Heart right ventricle (tissue), 16 donors: ENCODE measurements around the gene RPTN. TPM values are rescaled to one million over a fixed set of nuclear protein-coding genes. Genes with fewer than 3 reads are reported as not detected.

ENCODE experiments used
- ATAC-seq, 8 donors: fragments of 200-7000 bp; cut with Tn5 transposase; one replicate each; pipeline ENCODE4 v1.9.1; 2020; ENCODE audit warnings: mild to moderate bottlenecking in 8 of 8, moderate library complexity in 8 of 8, moderate number of reproducible peaks in 1 of 8
- DNase-seq, 2 donors: peaks; one replicate each; pipeline ENCODE4 v3.0.0-alpha.2; 2020
- H3K27ac ChIP-seq, 10 donors: fragments of 200-600 bp; sonication (generic) in 2 of 10; one replicate each; pipeline versions ENCODE4 v1.5.0 to v1.8.0; 2020 to 2022; ENCODE audit warnings: mild to moderate bottlenecking in 3 of 10
- H3K27me3 ChIP-seq, 7 donors: fragments of 200-600 bp; one replicate each; pipeline ENCODE4 v1.8.0; 2021 to 2022; ENCODE audit warnings: mild to moderate bottlenecking in 2 of 7
- H3K36me3 ChIP-seq, 9 donors: fragments of 200-600 bp; sonication (generic) in 1 of 9; one replicate each; pipeline versions ENCODE4 v1.5.0 to v1.8.0; 2020 to 2022; ENCODE audit warnings: mild to moderate bottlenecking in 2 of 9
- H3K4me1 ChIP-seq, 9 donors: fragments of 200-600 bp; sonication (generic) in 1 of 9; one replicate each; pipeline versions ENCODE4 v1.5.0 to v1.8.0; 2020 to 2022; ENCODE audit warnings: mild to moderate bottlenecking in 4 of 9
- H3K4me3 ChIP-seq, 10 donors: fragments of 200-600 bp; sonication (generic) in 2 of 10; one replicate each; pipeline versions ENCODE4 v1.5.0 to v1.8.0; 2020 to 2022; ENCODE audit warnings: mild to moderate bottlenecking in 7 of 10, moderate library complexity in 2 of 10
- H3K9me3 ChIP-seq, 11 donors: fragments of 200-600 bp in 10 of 11; sonication (generic) in 2 of 11; one replicate each; pipeline versions ENCODE4 v1.5.0 to v1.8.0; 2013 to 2022; ENCODE audit warnings: mild to moderate bottlenecking in 2 of 11, control low read depth in 1 of 11, moderate library complexity in 1 of 11
- WGBS, 2 donors: extraction: QIAGEN DNeasy Blood & Tissue Kit; methylation state at CpG; one replicate each; pipeline ENCODE4 v1.1.7; 2013; ENCODE audit warnings: inconsistent platforms in 1 of 2; 5-methylcytosine and 5-hydroxymethylcytosine counted together
- intact Hi-C, 10 donors: fragments of 100-400 bp; cut with DNase I; formaldehyde crosslinking; loops; one replicate each; pipeline versions ENCODE4 v1.11.1 to v1.14.2; 2022
- polyA plus RNA-seq, 2 donors: library from polyadenylated mRNA; stranded (reverse); fragments of 200-250 nt; gene quantifications; one replicate each; pipeline ENCODE4 v1.2.3, GENCODE V29; 2013
- total RNA-seq, 10 donors: library from RNA; stranded (reverse); fragmentation: NEBNext Ultra II Directional in 3 of 10; extraction: Animal tissue kit (Norgen Biotek cat#: 25700) in 3 of 10; gene quantifications; one replicate each; pipeline versions ENCODE4 v1.2.1 to v1.2.4, GENCODE V29; 2021 to 2023
- TF ChIP-seq, protein P1 (sequence below), 9 donors: fragments of 200-600 bp; sonication (generic) in 2 of 9; IDR thresholded peaks; one replicate each; pipeline versions ENCODE4 v1.5.0 to v1.8.0; 2021 to 2022; ENCODE audit warnings: antibody characterized with exemption in 9 of 9, mild to moderate bottlenecking in 5 of 9, moderate library complexity in 1 of 9
- donor health status: Arrhythmogenic right ventricular cardiomyopathy.
- donor health status: ischemic (EF 13 %, LVEDD 7.1; RV severe dilation, severe dysfunction).
- donor health status: healthy with polysubstance abuse.
- donor health status: DM: no; HTN: yes; CAD: no.
- donor health status: DM: no; HTN: no; CAD: no.
- donor health status: ischemic (EF 25% LVEDD 6.9; RV normal size, moderate dysfunction).
- donor health status: ischemic (EF 25% LVEDD 5.7; RV mildly dilated, moderate dysfunction).
- donor health status: healthy.
- donor health status: DM: yes; HTN: yes; CAD: no.
- donor health status: Ischemic cardiomyopathy.
- donor health status: ischemic (EF 35%, LVEDD 5.7; RV mildly dilated, moderate dysfunction).
- donor health status: nonischemic (EF 11% LVEDD 7.7; RV severe dilation, severe dysfunction).
- donor health status: DM: yes; HTN: yes; CAD: no.
- donor health status: PGD.
- donor health status: ischemic (EF 29% LVEDD 5.4; RV normal size, mild dysfunction).
- donor health status: nonischemic (EF 23%, LVEDD 6.1; RV moderate dilation, normal function).

RPTN gene
- total and polyA plus RNA-seq, 12 donors = not detected

DNA sequence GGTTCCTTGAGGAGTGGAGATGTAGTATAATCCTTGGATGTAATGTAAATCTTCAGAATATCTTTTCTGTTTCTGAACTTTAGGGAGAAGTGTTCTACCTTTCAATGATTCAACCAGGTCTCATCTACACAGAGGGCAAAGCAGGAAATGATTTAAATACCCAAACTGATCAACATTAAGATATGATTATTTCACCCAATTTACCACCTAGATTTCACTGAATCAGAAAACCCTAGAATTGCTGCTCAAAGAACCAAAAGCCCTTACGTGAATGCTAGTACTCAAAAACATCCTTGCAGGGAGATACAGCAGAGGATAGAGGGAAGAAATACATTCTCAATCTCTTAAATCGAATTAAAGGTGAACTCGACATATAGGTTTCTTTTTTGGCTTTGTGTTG lies 5.0 kb downstream of the RPTN start:
- Histone ChIP-seq H3K9me3 (peaks cover 0 to 2% (median 0%) of the 10 kb centered on the region in 11 donors), H3K27ac (no peak overlapping the region), H3K4me3 (no peak overlapping the region), H3K36me3 (no peaks in the 10 kb centered on the region), H3K4me1 (no peaks in the 10 kb centered on the region), H3K27me3 (peaks cover 0 to 3% (median 0%) of the 10 kb centered on the region in 7 donors)
- 83 to 85% methylated on average over 3 of the region's 3 CpGs for WGBS, 2 donors
- DNase-seq (no peak), ATAC-seq (no peak)
- intact Hi-C loops = no loop called here
- TF ChIP-seq, protein P1, sequence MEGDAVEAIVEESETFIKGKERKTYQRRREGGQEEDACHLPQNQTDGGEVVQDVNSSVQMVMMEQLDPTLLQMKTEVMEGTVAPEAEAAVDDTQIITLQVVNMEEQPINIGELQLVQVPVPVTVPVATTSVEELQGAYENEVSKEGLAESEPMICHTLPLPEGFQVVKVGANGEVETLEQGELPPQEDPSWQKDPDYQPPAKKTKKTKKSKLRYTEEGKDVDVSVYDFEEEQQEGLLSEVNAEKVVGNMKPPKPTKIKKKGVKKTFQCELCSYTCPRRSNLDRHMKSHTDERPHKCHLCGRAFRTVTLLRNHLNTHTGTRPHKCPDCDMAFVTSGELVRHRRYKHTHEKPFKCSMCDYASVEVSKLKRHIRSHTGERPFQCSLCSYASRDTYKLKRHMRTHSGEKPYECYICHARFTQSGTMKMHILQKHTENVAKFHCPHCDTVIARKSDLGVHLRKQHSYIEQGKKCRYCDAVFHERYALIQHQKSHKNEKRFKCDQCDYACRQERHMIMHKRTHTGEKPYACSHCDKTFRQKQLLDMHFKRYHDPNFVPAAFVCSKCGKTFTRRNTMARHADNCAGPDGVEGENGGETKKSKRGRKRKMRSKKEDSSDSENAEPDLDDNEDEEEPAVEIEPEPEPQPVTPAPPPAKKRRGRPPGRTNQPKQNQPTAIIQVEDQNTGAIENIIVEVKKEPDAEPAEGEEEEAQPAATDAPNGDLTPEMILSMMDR (IDR thresholded peaks at IDR 0.05) = no peak

DNA sequence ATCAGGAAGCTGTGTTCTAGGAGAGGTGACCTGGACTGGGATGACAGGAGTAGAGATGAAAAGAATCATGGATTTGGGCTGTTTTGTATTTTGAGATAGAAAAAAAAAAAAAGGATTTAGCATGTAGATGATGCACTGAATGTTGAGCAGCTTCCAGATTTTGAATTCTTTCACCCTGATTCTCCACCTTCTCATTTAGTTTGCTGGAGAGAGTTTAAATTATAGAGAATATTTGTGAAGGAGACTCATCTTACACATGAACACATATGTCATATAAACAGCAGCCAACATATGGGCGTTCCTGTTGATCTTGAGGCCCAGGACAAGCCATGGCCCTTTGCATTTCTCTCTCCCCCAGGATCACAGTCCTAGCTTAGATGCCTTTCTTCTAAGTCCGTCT lies 7.4 kb downstream of the RPTN start:
- Histone ChIP-seq H3K27ac (no peak overlapping the region), H3K9me3 (peaks cover 0 to 24% (median 14%) of the 10 kb centered on the region in 11 donors)
- no peak for ATAC-seq

GRCh38 chr1:152148981-152149380 lies 10.0 kb downstream of the RPTN start:
- intact Hi-C loops = no loop called here
- no peaks in the 10 kb centered on the region for H3K36me3 ChIP-seq
- H3K27me3 ChIP-seq = peaks cover 0 to 3% (median 0%) of the 10 kb centered on the region in 7 donors
- ATAC-seq (no peak), DNase-seq (no peak)
- peaks cover 0 to 24% (median 14%) of the 10 kb centered on the region in 11 donors for H3K9me3 ChIP-seq
- WGBS, 2 donors = 59 to 66% methylated on average over 1 of the region's 1 CpG
- H3K4me3 ChIP-seq = no peak overlapping the region
- peaks cover 0 to 4% (median 0%) of the 10 kb centered on the region in 9 donors for H3K4me1 ChIP-seq
- H3K27ac ChIP-seq = no peak overlapping the region
- TF ChIP-seq, protein P1 (IDR thresholded peaks at IDR 0.05) = no peak

More for the DNA sequence above, 7.4 kb downstream of the RPTN start:
- H3K36me3 ChIP-seq = no peaks in the 10 kb centered on the region
- H3K4me3 ChIP-seq = no peak overlapping the region
- 61 to 65% methylated on average over 2 of the region's 2 CpGs for WGBS, 2 donors
- TF ChIP-seq, protein P1 (IDR thresholded peaks at IDR 0.05) = no peak
- no peaks in the 10 kb centered on the region for H3K4me1 ChIP-seq
- no peak for DNase-seq
- peaks cover 0 to 3% (median 0%) of the 10 kb centered on the region in 7 donors for H3K27me3 ChIP-seq
- intact Hi-C loops = no loop called here

DNA sequence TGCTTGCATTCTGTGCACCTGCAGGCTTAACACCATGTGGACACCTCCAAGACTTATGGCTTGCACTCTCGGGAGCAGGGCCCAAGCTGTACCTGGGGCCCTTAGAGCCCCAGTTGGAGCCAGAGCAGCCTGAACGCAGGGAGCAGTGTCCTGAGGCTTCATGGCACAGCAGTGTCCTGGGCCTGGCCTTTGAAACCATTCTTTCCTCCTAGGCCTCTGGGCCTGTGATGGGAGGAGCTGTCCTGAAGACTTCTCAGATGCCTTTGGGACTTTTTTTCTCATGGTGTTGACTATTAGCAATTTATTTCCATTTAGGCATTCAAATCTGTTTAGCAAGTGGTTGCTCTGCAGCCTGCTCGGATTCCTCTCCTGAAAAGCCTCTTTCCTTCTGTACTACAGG lies 11.0 kb downstream of the RPTN start:
- H3K27ac ChIP-seq = no peak overlapping the region
- WGBS, 2 donors = 68 to 72% methylated on average over 3 of the region's 3 CpGs
- TF ChIP-seq, protein P1 (IDR thresholded peaks at IDR 0.05) = no peak
- H3K4me1 ChIP-seq = peaks cover 0 to 4% (median 0%) of the 10 kb centered on the region in 9 donors
- H3K27me3 ChIP-seq = no peaks in the 10 kb centered on the region
- no peaks in the 10 kb centered on the region for H3K36me3 ChIP-seq
- ATAC-seq (no peak), DNase-seq (no peak)
- intact Hi-C loops = no loop called here
- H3K9me3 ChIP-seq = peaks cover 0 to 24% (median 14%) of the 10 kb centered on the region in 11 donors
- no peak overlapping the region for H3K4me3 ChIP-seq
